Measurements from ENCODE around the gene ERAL1.

- TF ChIP-seq CTCF (conservative IDR thresholded peaks at IDR 0.05; ENCODE audit: low read depth in 2 of 2) (no peak), EZH2 (IDR thresholded peaks at IDR 0.05; ENCODE audit: low read depth, unreplicated experiment) (no peak), EZH2phosphoT487 (IDR thresholded peaks at IDR 0.05; ENCODE audit: unreplicated experiment) (no peak), CREB1 (CRISPR knock-in tag; IDR thresholded peaks at IDR 0.05; ENCODE audit: low read depth) (no peak), REST (IDR thresholded peaks at IDR 0.05; ENCODE audit: unreplicated experiment) (no peak), POLR2AphosphoS5 (IDR thresholded peaks at IDR 0.05; ENCODE audit: low read depth) (no peak), STAT1 (IDR thresholded peaks at IDR 0.05; ENCODE audit: unreplicated experiment) (no peak), NANOG (IDR thresholded peaks at IDR 0.05; ENCODE audit: borderline replicate concordance) (no peak)
- TF ChIP-seq, protein P1, sequence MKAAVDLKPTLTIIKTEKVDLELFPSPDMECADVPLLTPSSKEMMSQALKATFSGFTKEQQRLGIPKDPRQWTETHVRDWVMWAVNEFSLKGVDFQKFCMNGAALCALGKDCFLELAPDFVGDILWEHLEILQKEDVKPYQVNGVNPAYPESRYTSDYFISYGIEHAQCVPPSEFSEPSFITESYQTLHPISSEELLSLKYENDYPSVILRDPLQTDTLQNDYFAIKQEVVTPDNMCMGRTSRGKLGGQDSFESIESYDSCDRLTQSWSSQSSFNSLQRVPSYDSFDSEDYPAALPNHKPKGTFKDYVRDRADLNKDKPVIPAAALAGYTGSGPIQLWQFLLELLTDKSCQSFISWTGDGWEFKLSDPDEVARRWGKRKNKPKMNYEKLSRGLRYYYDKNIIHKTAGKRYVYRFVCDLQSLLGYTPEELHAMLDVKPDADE (IDR thresholded peaks at IDR 0.05): no peak
These were observed 36.0 kb upstream of the ERAL1 start for GRCh38 chr17:28818819-28819221.

Data from GM23338 (cell line).